Measurements from ENCODE around the gene IKZF2.

Gene IKZF2

GRCh38 chr2:213181712-213182111 is 30.3 kb upstream of the IKZF2 start:
- Histone ChIP-seq H3K9ac (ENCODE audit: insufficient read length) (no peak overlapping the region), H3K9me3 (ENCODE audit: low read depth, low read length) (no peaks in the 10 kb centered on the region), H3K27ac (no peak overlapping the region), H3K36me3 (ENCODE audit: insufficient read depth, low read length) (no peaks in the 10 kb centered on the region), H3K4me3 (no peak overlapping the region)
- TF ChIP-seq POLR2AphosphoS5 (IDR thresholded peaks at IDR 0.05; ENCODE audit: borderline replicate concordance, low read depth, low read length), result no peak
- TF ChIP-seq FOXP2 (optimal IDR thresholded peaks at IDR 0.05; ENCODE audit: control extremely low read depth, extremely low read length, insufficient read depth), result no peak
- no peak for TF ChIP-seq EZH2 (IDR thresholded peaks at IDR 0.05)
- DNase-seq (ENCODE audit: low read depth, low spot score), result no peak

DNA sequence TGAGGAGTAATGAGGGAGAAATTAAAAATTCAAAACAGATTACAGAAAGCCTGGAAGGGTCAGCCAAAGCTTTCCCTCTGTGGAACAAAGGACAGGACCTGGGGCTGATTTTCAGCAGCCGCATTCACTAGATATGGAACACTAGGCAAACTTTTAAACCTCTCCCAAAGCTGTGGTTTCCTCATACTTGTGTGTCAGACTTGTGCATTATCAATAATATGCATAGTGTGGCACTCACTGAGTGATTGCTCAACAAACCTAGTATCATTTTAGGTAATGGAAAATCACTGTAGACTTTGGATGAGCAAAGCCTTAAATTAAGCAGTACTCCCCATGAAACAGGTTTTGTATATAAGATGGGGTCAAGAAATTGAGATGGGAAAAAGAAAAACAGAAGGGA is 26.3 kb upstream of the IKZF2 start:
- TF ChIP-seq EZH2 (IDR thresholded peaks at IDR 0.05) (no peak), POLR2AphosphoS5 (IDR thresholded peaks at IDR 0.05; ENCODE audit: borderline replicate concordance, low read depth, low read length) (no peak), FOXP2 (optimal IDR thresholded peaks at IDR 0.05; ENCODE audit: control extremely low read depth, extremely low read length, insufficient read depth) (no peak)
- Histone ChIP-seq H3K27ac (no peak overlapping the region), H3K36me3 (ENCODE audit: insufficient read depth, low read length) (no peaks in the 10 kb centered on the region), H3K9me3 (ENCODE audit: low read depth, low read length) (no peaks in the 10 kb centered on the region), H3K4me3 (no peak overlapping the region), H3K9ac (ENCODE audit: insufficient read length) (no peak overlapping the region)
- no peak for DNase-seq (ENCODE audit: low read depth, low spot score)

DNA sequence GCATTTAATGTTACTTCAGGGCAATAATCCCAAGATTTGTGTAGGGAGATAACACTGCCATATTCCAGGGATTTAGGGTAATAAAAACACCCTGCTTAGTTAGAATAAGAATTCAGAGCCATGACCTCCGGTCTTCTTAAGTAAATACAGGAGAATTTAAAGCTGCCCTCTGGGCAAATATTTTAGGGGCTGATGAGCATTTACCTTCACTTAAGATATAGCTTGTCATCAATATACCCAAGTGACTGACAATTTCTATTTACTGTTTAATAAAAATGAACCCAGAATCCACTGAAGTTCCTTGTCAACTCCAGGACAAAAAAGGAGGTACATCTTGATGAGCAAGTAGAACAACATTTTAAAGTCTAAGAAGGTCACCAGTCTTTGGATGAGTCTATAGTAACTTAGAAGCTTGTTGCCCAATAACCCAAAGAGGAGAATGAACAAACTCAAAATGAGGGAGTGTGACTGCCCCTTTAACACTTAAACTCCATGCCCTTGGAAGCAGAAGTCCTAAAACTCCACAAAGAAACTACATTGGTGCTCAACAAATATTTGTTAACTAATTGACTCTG is 24.3 kb upstream of the IKZF2 start:
- Histone ChIP-seq H3K27ac (no peak overlapping the region), H3K4me3 (no peak overlapping the region), H3K9ac (ENCODE audit: insufficient read length) (no peak overlapping the region), H3K9me3 (ENCODE audit: low read depth, low read length) (no peaks in the 10 kb centered on the region), H3K36me3 (ENCODE audit: insufficient read depth, low read length) (no peaks in the 10 kb centered on the region)
- TF ChIP-seq POLR2AphosphoS5 (IDR thresholded peaks at IDR 0.05; ENCODE audit: borderline replicate concordance, low read depth, low read length), result no peak
- TF ChIP-seq FOXP2 (optimal IDR thresholded peaks at IDR 0.05; ENCODE audit: control extremely low read depth, extremely low read length, insufficient read depth), result no peak
- no peak for TF ChIP-seq EZH2 (IDR thresholded peaks at IDR 0.05)
- DNase-seq (ENCODE audit: low read depth, low spot score), result no peak

GRCh38 chr2:213172641-213173040 is 21.2 kb upstream of the IKZF2 start:
- DNase-seq (ENCODE audit: low read depth, low spot score), result no peak
- H3K9ac ChIP-seq (ENCODE audit: insufficient read length), result no peak overlapping the region
- no peaks in the 10 kb centered on the region for H3K9me3 ChIP-seq (ENCODE audit: low read depth, low read length)
- TF ChIP-seq FOXP2 (optimal IDR thresholded peaks at IDR 0.05; ENCODE audit: control extremely low read depth, extremely low read length, insufficient read depth) (no peak), POLR2AphosphoS5 (IDR thresholded peaks at IDR 0.05; ENCODE audit: borderline replicate concordance, low read depth, low read length) (no peak), EZH2 (IDR thresholded peaks at IDR 0.05) (no peak)
- H3K36me3 ChIP-seq (ENCODE audit: insufficient read depth, low read length), result no peaks in the 10 kb centered on the region
- no peak overlapping the region for H3K27ac ChIP-seq
- H3K4me3 ChIP-seq, result no peak overlapping the region

DNA sequence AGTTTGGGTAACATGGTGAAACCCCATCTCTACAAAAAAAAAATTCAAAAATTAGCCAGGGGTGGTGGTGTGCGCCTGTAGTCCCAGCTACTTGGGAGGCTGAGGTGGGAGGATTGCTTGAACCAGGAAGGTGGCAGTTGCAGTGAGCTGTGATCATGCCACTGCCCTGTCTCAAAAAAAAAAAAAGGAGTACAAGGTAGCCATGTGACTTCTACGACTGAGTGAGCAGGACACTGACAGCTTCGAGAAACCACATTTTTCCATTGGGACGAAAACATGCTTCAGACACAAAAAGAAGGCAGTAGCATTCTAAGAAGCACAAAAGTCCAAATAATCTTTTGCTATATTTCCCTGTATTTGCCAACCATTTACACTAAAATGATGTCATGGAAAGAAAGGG is 19.7 kb upstream of the IKZF2 start:
- no peak for TF ChIP-seq EZH2 (IDR thresholded peaks at IDR 0.05)
- TF ChIP-seq POLR2AphosphoS5 (IDR thresholded peaks at IDR 0.05; ENCODE audit: borderline replicate concordance, low read depth, low read length), result no peak
- TF ChIP-seq FOXP2 (optimal IDR thresholded peaks at IDR 0.05; ENCODE audit: control extremely low read depth, extremely low read length, insufficient read depth), result no peak
- no peaks in the 10 kb centered on the region for H3K36me3 ChIP-seq (ENCODE audit: insufficient read depth, low read length)
- no peak overlapping the region for H3K27ac ChIP-seq
- H3K9ac ChIP-seq (ENCODE audit: insufficient read length), result no peak overlapping the region
- DNase-seq (ENCODE audit: low read depth, low spot score), result no peak
- no peaks in the 10 kb centered on the region for H3K9me3 ChIP-seq (ENCODE audit: low read depth, low read length)
- H3K4me3 ChIP-seq, result no peak overlapping the region

DNA sequence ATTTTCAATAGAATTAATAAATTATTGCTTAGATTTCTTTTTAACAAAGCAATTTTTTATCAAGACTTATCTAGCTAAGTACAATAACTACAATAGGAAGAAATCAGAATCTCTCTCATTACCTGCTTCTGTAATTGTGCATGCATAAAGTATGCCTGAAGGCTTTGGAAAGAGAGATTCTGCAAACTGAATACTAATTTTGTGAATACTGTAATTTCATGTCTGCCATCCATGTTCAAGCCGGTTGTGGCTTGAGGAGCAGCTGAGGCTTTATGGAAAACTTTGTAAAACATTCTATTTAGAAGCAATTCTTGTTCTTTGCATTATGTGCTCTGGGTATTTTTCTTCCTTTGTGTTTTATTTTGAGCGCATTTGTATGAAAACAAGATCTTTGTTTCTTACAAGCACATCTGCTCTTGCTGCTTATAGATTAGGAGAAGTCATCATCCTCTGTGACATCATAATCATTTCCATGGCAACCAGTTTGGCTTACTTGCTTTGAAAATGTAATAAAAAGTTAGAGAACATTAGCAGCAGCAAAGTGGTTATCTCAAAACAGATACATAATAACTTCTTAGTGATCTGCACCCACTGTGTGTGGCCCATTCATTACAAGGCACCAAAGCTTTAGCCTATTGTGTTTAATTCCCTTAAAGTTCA is 16.0 kb upstream of the IKZF2 start:
- Histone ChIP-seq H3K27ac (no peak overlapping the region), H3K36me3 (ENCODE audit: insufficient read depth, low read length) (no peaks in the 10 kb centered on the region), H3K9ac (ENCODE audit: insufficient read length) (no peak overlapping the region), H3K4me3 (no peak overlapping the region), H3K9me3 (ENCODE audit: low read depth, low read length) (no peaks in the 10 kb centered on the region)
- no peak for DNase-seq (ENCODE audit: low read depth, low spot score)
- TF ChIP-seq FOXP2 (optimal IDR thresholded peaks at IDR 0.05; ENCODE audit: control extremely low read depth, extremely low read length, insufficient read depth), result no peak

GRCh38 chr2:213166109-213166508 is 14.7 kb upstream of the IKZF2 start:
- TF ChIP-seq POLR2AphosphoS5 (IDR thresholded peaks at IDR 0.05; ENCODE audit: borderline replicate concordance, low read depth, low read length), result no peak
- no peak for TF ChIP-seq FOXP2 (optimal IDR thresholded peaks at IDR 0.05; ENCODE audit: control extremely low read depth, extremely low read length, insufficient read depth)
- no peak for TF ChIP-seq EZH2 (IDR thresholded peaks at IDR 0.05)
- Histone ChIP-seq H3K9me3 (ENCODE audit: low read depth, low read length) (no peaks in the 10 kb centered on the region), H3K36me3 (ENCODE audit: insufficient read depth, low read length) (no peaks in the 10 kb centered on the region), H3K27ac (no peak overlapping the region), H3K4me3 (no peak overlapping the region), H3K9ac (ENCODE audit: insufficient read length) (no peak overlapping the region)
- DNase-seq (ENCODE audit: low read depth, low spot score), result no peak

DNA sequence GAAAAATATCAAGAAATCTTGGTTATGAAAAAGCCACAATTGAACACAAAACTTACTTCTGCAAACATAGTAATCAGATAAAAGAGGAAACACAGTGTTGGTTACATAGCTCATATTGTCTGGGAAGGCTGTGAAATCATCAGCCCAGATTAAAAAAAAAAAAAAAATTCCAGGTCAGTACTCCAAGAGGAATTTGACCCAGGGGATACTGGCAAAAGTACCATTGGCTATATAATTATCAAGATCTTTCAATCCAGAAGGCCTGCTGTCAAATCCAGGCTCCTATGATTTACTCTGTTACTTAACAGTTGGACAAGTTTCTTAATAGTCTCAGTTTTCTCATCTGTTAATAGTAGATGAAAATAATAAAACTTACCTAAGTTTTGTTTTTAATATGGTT is 12.9 kb upstream of the IKZF2 start:
- Histone ChIP-seq H3K36me3 (ENCODE audit: insufficient read depth, low read length) (no peaks in the 10 kb centered on the region), H3K9ac (ENCODE audit: insufficient read length) (no peak overlapping the region), H3K9me3 (ENCODE audit: low read depth, low read length) (no peaks in the 10 kb centered on the region), H3K27ac (no peak overlapping the region), H3K4me3 (no peak overlapping the region)
- DNase-seq (ENCODE audit: low read depth, low spot score), result no peak
- TF ChIP-seq EZH2 (IDR thresholded peaks at IDR 0.05), result no peak
- TF ChIP-seq FOXP2 (optimal IDR thresholded peaks at IDR 0.05; ENCODE audit: control extremely low read depth, extremely low read length, insufficient read depth), result no peak
- TF ChIP-seq POLR2AphosphoS5 (IDR thresholded peaks at IDR 0.05; ENCODE audit: borderline replicate concordance, low read depth, low read length), result no peak
